Measurements from ENCODE around the gene ZC3H13. TPM values are rescaled to one million over a fixed set of nuclear protein-coding genes. Genes with fewer than 3 reads are reported as not detected.

Gene ZC3H13
- total RNA-seq, 2 experiments from 2014 or later: 37.0 to 47.3 TPM

DNA sequence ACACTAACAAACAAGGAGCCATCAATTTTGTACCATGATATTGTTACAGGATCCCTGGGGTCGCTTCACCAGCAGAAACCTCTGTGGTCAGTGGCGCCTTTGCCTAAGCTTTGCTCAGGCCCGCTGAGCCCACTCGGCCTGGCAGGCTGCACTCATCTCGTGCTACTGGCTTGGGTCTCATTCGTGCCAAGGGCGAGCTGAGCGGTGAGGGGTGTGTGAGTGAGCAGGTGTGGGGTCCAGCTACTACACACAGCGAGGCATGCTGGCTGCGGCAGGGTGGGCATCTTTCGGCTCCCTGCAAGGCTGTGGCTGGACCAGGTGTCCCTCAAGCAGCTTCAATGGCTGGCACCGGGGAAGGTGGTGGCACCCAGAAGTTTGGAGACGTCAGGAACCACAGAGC lies 33.2 kb upstream of the ZC3H13 start:
- Mint-ChIP-seq H3K4me1 (ENCODE audit: low read depth) (no peaks in the 10 kb centered on the region), H3K4me3 (no peak overlapping the region), H3K27me3 (peaks cover 4% of the 10 kb centered on the region), H3K9me3 (no peaks in the 10 kb centered on the region), H3K27ac (no peak overlapping the region), H3K36me3 (no peaks in the 10 kb centered on the region)
- DNase-seq: no peak
- ChIA-PET POLR2A (no interaction called here), CTCF (no interaction called here)
- intact Hi-C loops (cut with micrococcal nuclease): no loop called here

DNA sequence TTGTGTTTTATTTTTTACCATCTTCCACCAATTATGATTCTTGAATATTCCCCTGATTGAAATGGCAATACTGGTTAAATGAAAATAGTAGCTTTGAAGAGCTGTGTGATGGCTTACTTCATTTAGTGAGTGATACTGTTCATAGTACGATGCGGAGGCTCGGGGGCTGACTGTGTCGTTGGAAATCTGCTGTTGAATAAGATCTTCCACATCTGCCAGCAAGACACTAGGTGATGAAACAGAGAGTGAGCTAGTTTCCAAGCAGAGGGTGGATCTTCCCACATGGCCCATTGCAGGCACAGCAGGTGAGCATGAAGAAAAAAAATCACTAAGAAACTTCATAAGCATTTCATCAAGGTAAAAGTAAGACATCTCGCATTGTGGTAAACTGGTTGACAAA lies 29.8 kb upstream of the ZC3H13 start:
- Mint-ChIP-seq H3K4me1 (ENCODE audit: low read depth) (peaks cover 20% of the 10 kb centered on the region), H3K27me3 (no peaks in the 10 kb centered on the region), H3K4me3 (no peak overlapping the region), H3K36me3 (no peaks in the 10 kb centered on the region), H3K9me3 (no peaks in the 10 kb centered on the region), H3K27ac (no peak overlapping the region)
- intact Hi-C loops (cut with micrococcal nuclease): no loop called here
- DNase-seq: no peak
- ChIA-PET CTCF (interaction anchor here (1.6 kb wide), 1 partner anchor 19 kb away, joined by 3 read pairs; no protein-coding TSS in a partner anchor), POLR2A (no interaction called here)

DNA sequence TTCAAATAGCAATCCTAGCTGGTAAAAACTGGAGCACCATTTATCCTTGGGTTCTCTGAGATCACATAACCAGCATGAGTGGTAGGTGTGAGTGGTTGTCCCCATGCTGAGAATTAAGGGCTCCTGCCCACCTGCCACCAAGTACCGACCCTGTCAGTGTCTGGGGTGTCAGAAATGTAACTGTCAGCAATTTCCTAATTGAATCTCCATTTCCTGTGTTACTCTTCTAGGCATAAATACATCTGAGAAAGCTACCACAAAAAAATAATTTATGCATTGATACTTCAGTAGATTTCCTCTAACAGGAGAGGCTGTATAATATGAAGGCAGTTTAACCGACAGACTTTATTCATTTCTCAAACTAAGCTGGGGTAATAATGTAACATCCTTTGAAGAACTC lies 27.2 kb upstream of the ZC3H13 start:
- H3K27me3 Mint-ChIP-seq: peaks cover under 1% of the 10 kb centered on the region
- POLR2A ChIA-PET: no interaction called here
- H3K27ac Mint-ChIP-seq: no peak overlapping the region
- H3K36me3 Mint-ChIP-seq: no peaks in the 10 kb centered on the region
- no peaks in the 10 kb centered on the region for H3K9me3 Mint-ChIP-seq
- H3K4me1 Mint-ChIP-seq (ENCODE audit: low read depth): peaks cover 20% of the 10 kb centered on the region
- intact Hi-C loops (cut with micrococcal nuclease): no loop called here
- DNase-seq: no peak
- CTCF ChIA-PET: no interaction called here
- no peak overlapping the region for H3K4me3 Mint-ChIP-seq

DNA sequence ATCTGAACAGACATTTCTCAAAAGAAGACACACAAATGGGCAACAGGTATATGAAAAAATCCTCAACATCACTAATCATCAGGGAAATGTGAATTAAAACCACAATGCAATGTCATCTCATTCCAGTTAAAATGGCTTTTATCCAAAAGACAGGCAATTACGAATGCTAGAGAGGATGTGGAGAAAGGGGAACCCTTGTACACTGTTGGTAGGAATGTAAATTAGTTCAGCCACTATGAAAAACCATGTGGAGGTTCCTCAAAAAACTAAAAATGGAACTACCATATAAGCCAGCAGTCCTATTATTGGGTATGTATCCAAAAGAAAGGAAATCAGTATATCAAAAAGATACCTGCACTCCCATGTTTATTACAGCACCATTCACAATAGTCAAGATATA lies 24.7 kb upstream of the ZC3H13 start:
- no peak overlapping the region for H3K27ac Mint-ChIP-seq
- H3K4me1 Mint-ChIP-seq (ENCODE audit: low read depth): peaks cover 20% of the 10 kb centered on the region
- CTCF ChIA-PET: no interaction called here
- DNase-seq: no peak
- H3K27me3 Mint-ChIP-seq: peaks cover 2% of the 10 kb centered on the region
- no peaks in the 10 kb centered on the region for H3K36me3 Mint-ChIP-seq
- no peaks in the 10 kb centered on the region for H3K9me3 Mint-ChIP-seq
- POLR2A ChIA-PET: no interaction called here
- H3K4me3 Mint-ChIP-seq: no peak overlapping the region
- intact Hi-C loops (cut with micrococcal nuclease): no loop called here

DNA sequence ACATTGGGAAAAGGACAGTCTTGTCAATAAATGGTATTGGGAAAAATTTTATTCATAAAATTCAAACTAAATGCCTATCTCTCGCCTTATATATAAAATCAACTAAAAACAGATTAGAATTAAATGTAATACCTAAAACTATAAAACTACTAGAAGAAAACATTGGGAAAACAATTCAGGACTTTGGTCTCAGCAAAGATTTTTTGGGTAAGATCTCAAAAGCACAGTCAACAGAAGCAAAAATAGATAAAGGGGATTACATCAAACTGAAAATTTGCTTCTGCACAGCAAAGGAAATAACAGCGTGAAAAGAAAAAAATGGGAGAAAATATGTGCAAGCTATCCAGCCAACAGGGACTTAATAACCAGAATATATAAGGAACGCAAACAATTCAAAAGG lies 24.3 kb upstream of the ZC3H13 start:
- peaks cover 20% of the 10 kb centered on the region for H3K4me1 Mint-ChIP-seq (ENCODE audit: low read depth)
- no peaks in the 10 kb centered on the region for H3K9me3 Mint-ChIP-seq
- no peak overlapping the region for H3K27ac Mint-ChIP-seq
- no peaks in the 10 kb centered on the region for H3K36me3 Mint-ChIP-seq
- CTCF ChIA-PET: no interaction called here
- H3K4me3 Mint-ChIP-seq: no peak overlapping the region
- intact Hi-C loops (cut with micrococcal nuclease): no loop called here
- peaks cover 2% of the 10 kb centered on the region for H3K27me3 Mint-ChIP-seq
- POLR2A ChIA-PET: no interaction called here
- no peak for DNase-seq

DNA sequence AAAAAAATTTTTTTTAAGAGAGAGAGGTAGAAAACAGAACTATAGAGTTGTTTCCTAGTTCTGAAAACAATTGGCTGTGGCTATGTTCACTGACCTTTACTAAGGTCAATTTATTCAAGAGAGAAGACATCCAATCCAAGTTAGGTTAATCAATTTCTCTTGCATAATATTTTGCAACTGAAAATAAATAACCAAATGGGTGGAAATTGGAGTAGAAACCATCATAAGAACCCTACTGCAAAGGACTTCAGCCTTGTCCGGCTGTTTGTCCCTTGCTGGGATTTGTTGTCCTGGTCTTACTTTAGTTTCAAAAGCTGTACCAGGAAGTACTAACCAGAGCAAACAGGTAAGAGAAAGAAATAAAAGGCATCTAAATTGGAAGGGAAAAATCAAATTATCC lies 23.3 kb upstream of the ZC3H13 start:
- no peak overlapping the region for H3K27ac Mint-ChIP-seq
- intact Hi-C loops (cut with micrococcal nuclease): no loop called here
- no peak for DNase-seq
- H3K4me1 Mint-ChIP-seq (ENCODE audit: low read depth): peaks cover 20% of the 10 kb centered on the region
- no peaks in the 10 kb centered on the region for H3K36me3 Mint-ChIP-seq
- no peaks in the 10 kb centered on the region for H3K9me3 Mint-ChIP-seq
- CTCF ChIA-PET: no interaction called here
- H3K27me3 Mint-ChIP-seq: peaks cover 3% of the 10 kb centered on the region
- POLR2A ChIA-PET: no interaction called here
- H3K4me3 Mint-ChIP-seq: no peak overlapping the region

- H3K27ac Mint-ChIP-seq: no peak overlapping the region
- ChIA-PET CTCF (no interaction called here), POLR2A (no interaction called here)
- H3K4me1 Mint-ChIP-seq (ENCODE audit: low read depth): no peaks in the 10 kb centered on the region
- intact Hi-C loops (cut with micrococcal nuclease): no loop called here
- H3K9me3 Mint-ChIP-seq: no peaks in the 10 kb centered on the region
- no peak overlapping the region for H3K4me3 Mint-ChIP-seq
- DNase-seq: no peak
- H3K36me3 Mint-ChIP-seq: no peaks in the 10 kb centered on the region
- H3K27me3 Mint-ChIP-seq: peaks cover 5% of the 10 kb centered on the region
Observed at GRCh38 chr13:46071590-46072249, 19.2 kb upstream of the ZC3H13 start.

DNA sequence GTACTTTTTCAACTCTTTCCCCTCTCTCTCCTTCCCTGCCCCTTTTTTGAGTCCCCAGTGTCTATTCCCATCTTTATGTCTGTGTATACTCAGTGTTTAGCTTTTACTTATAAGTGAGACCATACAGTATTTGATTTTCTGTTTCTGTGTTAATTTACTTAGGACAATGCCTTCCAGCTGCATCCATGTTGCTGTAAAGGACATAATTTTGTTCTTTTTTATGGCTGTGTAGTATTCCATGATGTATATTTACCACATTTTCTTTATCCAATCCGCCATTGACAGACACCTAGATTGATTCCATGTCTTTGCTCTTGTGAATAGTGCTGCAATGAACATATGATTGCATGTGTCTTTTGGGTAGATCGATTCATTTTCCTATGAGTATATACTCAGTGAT lies 10.7 kb upstream of the ZC3H13 start:
- Mint-ChIP-seq H3K36me3 (no peaks in the 10 kb centered on the region), H3K4me1 (ENCODE audit: low read depth) (no peaks in the 10 kb centered on the region), H3K27ac (no peak overlapping the region), H3K9me3 (no peaks in the 10 kb centered on the region), H3K4me3 (no peak overlapping the region), H3K27me3 (peaks cover 2% of the 10 kb centered on the region)
- ChIA-PET POLR2A (no interaction called here), CTCF (no interaction called here)
- no peak for DNase-seq
- intact Hi-C loops (cut with micrococcal nuclease): no loop called here

- CTCF ChIA-PET: interaction anchor here (0.9 kb wide), 1 partner anchor 10 kb away, joined by 3 read pairs; the partner anchor contains the start of gene ZC3H13
- POLR2A ChIA-PET: no interaction called here
- intact Hi-C loops (cut with micrococcal nuclease): no loop called here
- DNase-seq: no peak
- Mint-ChIP-seq H3K27me3 (peaks cover 2% of the 10 kb centered on the region), H3K27ac (no peak overlapping the region), H3K9me3 (no peaks in the 10 kb centered on the region), H3K36me3 (no peaks in the 10 kb centered on the region), H3K4me1 (ENCODE audit: low read depth) (no peaks in the 10 kb centered on the region), H3K4me3 (no peak overlapping the region)
Observed at GRCh38 chr13:46062185-46062584, 9.6 kb upstream of the ZC3H13 start.

DNA sequence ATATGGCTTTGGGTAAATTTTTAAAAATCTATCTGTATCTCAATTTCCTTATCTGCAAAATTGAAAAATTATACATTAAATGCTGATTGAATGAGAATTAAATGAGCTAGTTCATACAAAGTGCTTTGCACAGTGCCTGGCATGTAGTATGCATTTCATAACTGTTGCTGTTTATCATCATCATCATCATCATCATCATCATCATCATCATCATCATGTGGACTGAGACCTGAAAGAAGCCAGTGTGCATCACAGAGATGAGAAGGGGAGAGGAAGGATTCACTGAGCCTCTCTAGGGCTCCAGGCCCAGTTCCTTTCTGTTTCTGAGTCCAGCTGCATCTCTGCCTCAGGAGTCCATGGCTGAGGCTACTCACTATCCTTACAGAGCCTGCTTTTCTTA lies 6.9 kb upstream of the ZC3H13 start:
- Mint-ChIP-seq H3K27ac (no peak overlapping the region), H3K4me1 (ENCODE audit: low read depth) (no peaks in the 10 kb centered on the region)

DNA sequence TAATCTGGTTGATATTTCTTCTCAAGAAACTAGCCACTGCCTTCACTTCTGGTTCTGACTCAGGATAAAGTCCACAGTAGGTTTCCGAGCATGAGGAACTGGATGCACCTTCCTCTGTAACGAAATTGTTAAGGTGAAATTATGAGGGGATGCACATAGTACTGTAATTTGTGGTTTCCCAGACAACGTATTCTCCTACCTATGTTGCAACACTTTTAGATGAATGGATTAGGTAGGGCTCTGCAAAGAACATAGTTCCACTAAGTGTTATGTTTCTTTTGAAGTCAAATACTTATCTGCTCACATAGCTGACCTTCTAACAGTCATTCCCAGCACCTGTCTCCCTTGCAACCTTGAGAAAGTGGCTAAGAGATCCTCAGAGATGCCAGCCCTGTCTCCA lies 5.7 kb upstream of the ZC3H13 start:
- intact Hi-C loops (cut with micrococcal nuclease): no loop called here
- peaks cover 4% of the 10 kb centered on the region for H3K4me1 Mint-ChIP-seq (ENCODE audit: low read depth)
- H3K9me3 Mint-ChIP-seq: no peaks in the 10 kb centered on the region
- POLR2A ChIA-PET: no interaction called here
- no peak overlapping the region for H3K27ac Mint-ChIP-seq
- H3K4me3 Mint-ChIP-seq: no peak overlapping the region
- CTCF ChIA-PET: interaction anchor here (0.6 kb wide), 1 partner anchor 104 kb away, joined by 4 read pairs; no protein-coding TSS in a partner anchor
- no peak for DNase-seq
- H3K27me3 Mint-ChIP-seq: peaks cover 8% of the 10 kb centered on the region
- no peaks in the 10 kb centered on the region for H3K36me3 Mint-ChIP-seq

More for the DNA sequence above, 6.9 kb upstream of the ZC3H13 start:
- Mint-ChIP-seq H3K9me3 (no peaks in the 10 kb centered on the region), H3K27me3 (peaks cover 4% of the 10 kb centered on the region), H3K4me3 (no peak overlapping the region), H3K36me3 (no peaks in the 10 kb centered on the region)
- intact Hi-C loops (cut with micrococcal nuclease): no loop called here
- POLR2A ChIA-PET: no interaction called here
- CTCF ChIA-PET: no interaction called here
- no peak for DNase-seq

- peaks cover 8% of the 10 kb centered on the region for H3K27me3 Mint-ChIP-seq
- no peak overlapping the region for H3K27ac Mint-ChIP-seq
- no peak overlapping the region for H3K4me3 Mint-ChIP-seq
- DNase-seq: no peak
- ChIA-PET CTCF (interaction anchor here (0.6 to 0.9 kb wide), 2 partner anchors 69 to 217 kb away, joined by 3 read pairs; no protein-coding TSS in a partner anchor), POLR2A (no interaction called here)
- H3K36me3 Mint-ChIP-seq: no peaks in the 10 kb centered on the region
- peaks cover 4% of the 10 kb centered on the region for H3K4me1 Mint-ChIP-seq (ENCODE audit: low read depth)
- intact Hi-C loops (cut with micrococcal nuclease): no loop called here
- no peaks in the 10 kb centered on the region for H3K9me3 Mint-ChIP-seq
Observed at GRCh38 chr13:46057256-46058015, 4.9 kb upstream of the ZC3H13 start.

All from activated CD4-positive, alpha-beta memory T cell treated with anti-CD3 and anti-CD28 coated beads for 36 hours (primary cell).